Breast epithelium (tissue), 4 donors: ENCODE measurements around the gene ADPRH. TPM values are rescaled to one million over a fixed set of nuclear protein-coding genes. Genes with fewer than 3 reads are reported as not detected.
A peak's percentile ranks its signal among the peaks of the same experiment; 100 is the strongest.

Experiments used
- DNase-seq, 2 donors: peaks; one replicate each; pipeline ENCODE4 v3.0.0-alpha.2; 2019; ENCODE audit warnings: low spot score in 2 of 2
- H3K27ac ChIP-seq, 2 donors: fragments of 200-600 bp; sonication (generic) in 1 of 2; one replicate each; pipeline ENCODE4 v1.5.1; 2016 to 2019; ENCODE audit warnings: mild to moderate bottlenecking in 1 of 2
- H3K27me3 ChIP-seq, 2 donors: fragments of 200-600 bp; sonication (generic) in 1 of 2; one replicate each; pipeline versions ENCODE4 v1.5.1 to v1.6.0; 2017 to 2019; ENCODE audit warnings: control low read depth in 1 of 2, mild to moderate bottlenecking in 1 of 2
- H3K36me3 ChIP-seq: fragments of 200-600 bp; one replicate; pipeline ENCODE4 v1.5.1; 2019
- H3K4me1 ChIP-seq, 2 donors: fragments of 200-600 bp; sonication (generic); one replicate each; pipeline ENCODE4 v1.5.1; 2016 to 2019; ENCODE audit warnings: control low read depth in 1 of 2
- H3K4me3 ChIP-seq, 3 donors: fragments of 200-600 bp; sonication (generic); 1 replicate in 2 of 3; 2 replicates in 1 of 3; pipeline ENCODE4 v1.5.1; 2016 to 2019; ENCODE audit warnings: mild to moderate bottlenecking in 3 of 3, moderate library complexity in 2 of 3
- H3K9me3 ChIP-seq, 2 donors: fragments of 200-600 bp; sonication (generic) in 1 of 2; one replicate each; pipeline ENCODE4 v1.5.1; 2016 to 2019; ENCODE audit warnings: control low read depth in 1 of 2
- POLR2A ChIP-seq: fragments of 450-650 bp; IDR thresholded peaks from one replicate; pipeline ENCODE4 v1.6.1; 2016; ENCODE audit warnings: antibody characterized with exemption, mild to moderate bottlenecking, moderate library complexity
- POLR2AphosphoS5 ChIP-seq, 3 donors: sonication (generic); formaldehyde crosslinking; IDR thresholded peaks; one replicate each; pipeline ENCODE4 v1.6.1; 2017; ENCODE audit warnings: antibody characterized with exemption in 3 of 3
- intact Hi-C: fragments of 100-400 bp; cut with DNase I; formaldehyde crosslinking; loops from one replicate; pipeline ENCODE4 v1.15.1; 2023; ENCODE audit warnings: low total_unique reads
- total RNA-seq, 3 donors: library from RNA; depleted of rRNA; stranded (reverse); fragments of >200 nt; gene quantifications; one replicate each; pipeline ENCODE4 v1.1.0, GENCODE V29; 2016
- TF ChIP-seq, protein P1 (sequence below), 3 donors: fragments of 450-650 bp; IDR thresholded peaks; one replicate each; pipeline ENCODE4 v1.5.1; 2016 to 2017; ENCODE audit warnings: antibody characterized with exemption in 3 of 3, mild to moderate bottlenecking in 3 of 3, moderate library complexity in 3 of 3

ADPRH gene
- total RNA-seq, 3 donors from 2014 or later, result 5.9 to 10.9 (median 9.8) TPM

DNA sequence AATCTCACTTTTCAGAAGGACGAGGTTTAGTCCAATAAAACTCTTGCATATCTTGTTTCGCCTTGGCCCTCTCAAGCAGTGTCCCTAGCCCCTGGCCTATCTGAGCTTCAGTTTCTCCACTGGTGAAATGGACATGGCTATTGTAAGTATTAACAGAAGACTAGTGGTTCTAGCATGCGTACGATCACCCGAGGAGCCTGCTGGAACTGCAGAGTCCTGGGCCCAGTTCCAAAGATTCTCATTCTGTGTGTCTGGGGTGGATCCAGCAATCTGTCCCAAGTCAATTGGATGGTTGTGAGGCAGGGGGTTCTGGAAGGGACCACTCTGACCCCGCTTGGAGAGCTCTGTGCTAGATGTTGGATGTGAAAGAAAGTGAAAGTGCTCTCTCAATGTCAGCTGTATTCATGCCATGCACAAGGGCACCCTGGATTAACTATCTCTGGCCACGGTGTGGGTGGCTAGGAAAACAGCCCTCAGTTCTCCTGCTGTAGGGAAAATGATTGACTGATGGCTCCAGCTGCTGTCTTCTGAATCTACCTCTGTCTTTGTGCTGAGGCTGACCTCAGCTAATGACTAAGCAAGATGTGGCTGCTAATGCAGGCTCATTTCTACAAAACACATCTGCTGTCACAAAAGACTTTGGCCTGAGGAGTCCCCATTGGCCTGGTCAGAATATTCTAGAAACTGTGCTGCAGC, 16.5 kb downstream of the ADPRH start:
- DNase-seq, result no peak
- Histone ChIP-seq H3K9me3 (no peaks in the 10 kb centered on the region), H3K4me3 (peak overlapping the region in 2 of 3 donors; percentile 16), H3K27me3 (no peaks in the 10 kb centered on the region), H3K36me3 (no peaks in the 10 kb centered on the region), H3K4me1 (no peaks in the 10 kb centered on the region), H3K27ac (no peak overlapping the region)
- intact Hi-C loops, result no loop called here
- TF ChIP-seq POLR2A (no peak), POLR2AphosphoS5 (IDR thresholded peaks at IDR 0.05) (no peak)
- TF ChIP-seq, protein P1, sequence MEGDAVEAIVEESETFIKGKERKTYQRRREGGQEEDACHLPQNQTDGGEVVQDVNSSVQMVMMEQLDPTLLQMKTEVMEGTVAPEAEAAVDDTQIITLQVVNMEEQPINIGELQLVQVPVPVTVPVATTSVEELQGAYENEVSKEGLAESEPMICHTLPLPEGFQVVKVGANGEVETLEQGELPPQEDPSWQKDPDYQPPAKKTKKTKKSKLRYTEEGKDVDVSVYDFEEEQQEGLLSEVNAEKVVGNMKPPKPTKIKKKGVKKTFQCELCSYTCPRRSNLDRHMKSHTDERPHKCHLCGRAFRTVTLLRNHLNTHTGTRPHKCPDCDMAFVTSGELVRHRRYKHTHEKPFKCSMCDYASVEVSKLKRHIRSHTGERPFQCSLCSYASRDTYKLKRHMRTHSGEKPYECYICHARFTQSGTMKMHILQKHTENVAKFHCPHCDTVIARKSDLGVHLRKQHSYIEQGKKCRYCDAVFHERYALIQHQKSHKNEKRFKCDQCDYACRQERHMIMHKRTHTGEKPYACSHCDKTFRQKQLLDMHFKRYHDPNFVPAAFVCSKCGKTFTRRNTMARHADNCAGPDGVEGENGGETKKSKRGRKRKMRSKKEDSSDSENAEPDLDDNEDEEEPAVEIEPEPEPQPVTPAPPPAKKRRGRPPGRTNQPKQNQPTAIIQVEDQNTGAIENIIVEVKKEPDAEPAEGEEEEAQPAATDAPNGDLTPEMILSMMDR (IDR thresholded peaks at IDR 0.05), result no peak

GRCh38 chr3:119596398-119596797, 17.1 kb downstream of the ADPRH start:
- intact Hi-C loops, result no loop called here
- no peak for TF ChIP-seq POLR2A
- TF ChIP-seq POLR2AphosphoS5 (IDR thresholded peaks at IDR 0.05), result no peak
- TF ChIP-seq, protein P1 (IDR thresholded peaks at IDR 0.05), result no peak
- no peaks in the 10 kb centered on the region for H3K36me3 ChIP-seq
- DNase-seq, result no peak
- H3K9me3 ChIP-seq, result no peaks in the 10 kb centered on the region
- no peak overlapping the region for H3K27ac ChIP-seq
- no peaks in the 10 kb centered on the region for H3K4me1 ChIP-seq
- no peak overlapping the region for H3K4me3 ChIP-seq
- no peaks in the 10 kb centered on the region for H3K27me3 ChIP-seq

GRCh38 chr3:119597548-119598288, 18.4 kb downstream of the ADPRH start, which contains the start of gene PLA1A:
PLA1A (plus strand) TSS chr3:119597885; CDS start chr3:119597914, 29 bp downstream.
- Histone ChIP-seq H3K4me3 (no peak within 1 kb of the TSS), H3K27me3 (no peaks in the 10 kb centered on the region), H3K4me1 (no peaks in the 10 kb centered on the region), H3K9me3 (no peaks in the 10 kb centered on the region), H3K36me3 (no peaks in the 10 kb centered on the region), H3K27ac (peak within 1 kb of the TSS in 1 of 2 donors; percentile 73)
- intact Hi-C loops, result no loop called here
- no peak for TF ChIP-seq POLR2A
- TF ChIP-seq, protein P1 (IDR thresholded peaks at IDR 0.05), result no peak
- no peak for TF ChIP-seq POLR2AphosphoS5 (IDR thresholded peaks at IDR 0.05)
- no peak for DNase-seq

DNA sequence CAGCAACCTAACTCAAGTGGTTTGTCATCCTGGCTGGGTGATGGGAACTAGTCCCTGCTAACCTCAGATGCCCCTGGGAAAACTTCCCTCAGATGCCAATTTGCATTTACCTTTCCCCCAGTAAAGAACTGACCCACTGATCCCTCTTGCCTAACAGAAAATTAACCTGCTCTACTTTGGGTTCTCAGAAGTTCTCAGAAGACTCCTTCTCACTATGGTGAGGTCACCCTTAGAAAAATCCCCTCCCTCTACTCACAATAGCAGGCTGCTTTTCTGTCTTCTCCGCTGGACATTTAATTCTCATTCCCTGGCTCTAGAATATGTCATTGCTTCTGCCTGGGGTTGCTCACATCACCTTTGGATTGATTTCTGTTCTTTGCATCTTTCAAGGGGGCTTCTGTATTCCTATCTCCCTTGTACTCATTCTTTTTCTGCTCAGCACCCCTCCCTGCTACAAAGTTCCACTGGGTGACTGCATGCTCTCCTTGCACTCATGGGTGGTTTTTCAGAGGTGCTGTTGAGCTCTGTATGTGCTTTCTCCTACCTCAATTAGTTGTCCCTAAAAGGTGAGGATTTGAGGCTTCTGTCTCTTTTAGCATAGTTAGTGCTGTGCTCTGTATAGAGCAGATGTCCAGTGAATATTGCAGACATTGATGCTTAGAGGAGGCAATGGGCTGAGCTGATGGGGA, 19.3 kb downstream of the ADPRH start:
- Histone ChIP-seq H3K4me3 (no peak overlapping the region), H3K36me3 (no peaks in the 10 kb centered on the region), H3K9me3 (no peaks in the 10 kb centered on the region), H3K27ac (no peak overlapping the region), H3K4me1 (no peaks in the 10 kb centered on the region), H3K27me3 (no peaks in the 10 kb centered on the region)
- intact Hi-C loops, result no loop called here
- TF ChIP-seq, protein P1 (IDR thresholded peaks at IDR 0.05), result no peak
- TF ChIP-seq POLR2AphosphoS5 (IDR thresholded peaks at IDR 0.05), result no peak
- TF ChIP-seq POLR2A, result no peak
- no peak for DNase-seq
